WTC11 (cell line): Measurements from ENCODE around the gene DHRS1.

Experiments used
- ATF1 ChIP-seq: sonication (generic); formaldehyde crosslinking; IDR thresholded peaks from 2 replicates; pipeline ENCODE4 v1.8.1; 2023; ENCODE audit warnings: mild to moderate bottlenecking, moderate library complexity, missing genetic modification reagents
- CTCF ChIP-seq: fragments of 200-600 bp; IDR thresholded peaks from 2 replicates; pipeline ENCODE4 v1.8.0; 2022; ENCODE audit warnings: antibody characterized with exemption
- SMAD3 ChIP-seq: sonication (generic); formaldehyde crosslinking; IDR thresholded peaks from 2 replicates; pipeline ENCODE4 v1.8.0; 2022; ENCODE audit warnings: missing genetic modification reagents, mild to moderate bottlenecking, borderline replicate concordance
- TP53 ChIP-seq: sonication (generic); formaldehyde crosslinking; IDR thresholded peaks from 2 replicates; pipeline ENCODE4 v1.8.1; 2023; ENCODE audit warnings: mild to moderate bottlenecking, missing genetic modification reagents
- TF ChIP-seq, protein P1 (sequence below): fragments of 250-450 bp; sonication (Bioruptor Pico); IDR thresholded peaks from 2 replicates; pipeline ENCODE4 v2.1.2; 2022; ENCODE audit warnings: mild to moderate bottlenecking, moderate library complexity

DNA sequence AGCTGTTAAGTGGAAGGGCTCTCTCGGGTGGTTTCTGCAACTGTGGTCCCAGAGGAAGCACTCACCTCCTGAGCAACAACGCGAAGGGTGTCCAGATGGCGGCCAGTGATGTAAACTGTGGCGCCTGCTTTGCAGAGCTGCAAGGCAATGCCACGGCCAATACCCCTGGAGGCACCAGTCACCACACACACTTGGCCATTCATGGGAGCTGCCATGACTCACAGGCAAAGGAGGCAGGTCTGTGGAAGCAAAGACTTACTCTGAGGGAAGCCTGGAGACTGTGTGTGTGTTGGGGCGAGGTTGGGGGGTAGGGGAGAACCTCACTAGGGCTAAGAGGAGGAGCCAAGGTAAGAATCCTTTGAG lies 707 bp downstream of the DHRS1 start:
- TF ChIP-seq, protein P1, sequence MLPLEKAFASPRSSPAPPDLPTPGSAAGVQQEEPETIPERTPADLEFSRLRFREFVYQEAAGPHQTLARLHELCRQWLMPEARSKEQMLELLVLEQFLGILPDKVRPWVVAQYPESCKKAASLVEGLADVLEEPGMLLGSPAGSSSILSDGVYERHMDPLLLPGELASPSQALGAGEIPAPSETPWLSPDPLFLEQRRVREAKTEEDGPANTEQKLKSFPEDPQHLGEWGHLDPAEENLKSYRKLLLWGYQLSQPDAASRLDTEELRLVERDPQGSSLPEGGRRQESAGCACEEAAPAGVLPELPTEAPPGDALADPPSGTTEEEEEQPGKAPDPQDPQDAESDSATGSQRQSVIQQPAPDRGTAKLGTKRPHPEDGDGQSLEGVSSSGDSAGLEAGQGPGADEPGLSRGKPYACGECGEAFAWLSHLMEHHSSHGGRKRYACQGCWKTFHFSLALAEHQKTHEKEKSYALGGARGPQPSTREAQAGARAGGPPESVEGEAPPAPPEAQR (CRISPR knock-in tag): no peak
- TF ChIP-seq SMAD3 (CRISPR knock-in tag): no peak
- no peak for TF ChIP-seq ATF1 (CRISPR knock-in tag)
- no peak for TF ChIP-seq TP53 (CRISPR knock-in tag)
- no peak for TF ChIP-seq CTCF
